Mesenchymal stem cell (in vitro differentiated cells and primary cell): ENCODE results near the gene LRRC8B.

Source experiments
- DNase-seq: peaks from one replicate; pipeline ENCODE4 v3.0.0-alpha.2; 2013
- H2AFZ ChIP-seq: one replicate; pipeline ENCODE4 v1.6.1; 2013; ENCODE audit warnings: low read depth, mild to moderate bottlenecking, control low read depth, inconsistent platforms, low read length, moderate library complexity
- H2AK5ac ChIP-seq: 2 replicates; pipeline ENCODE4 v1.6.1; 2013; ENCODE audit warnings: low read length, moderate library complexity, mild to moderate bottlenecking, inconsistent platforms; ENCODE audit not compliant: severe bottlenecking
- H2BK120ac ChIP-seq: one replicate; pipeline ENCODE4 v1.6.1; 2013; ENCODE audit warnings: low read depth, mild to moderate bottlenecking, inconsistent platforms, low read length, moderate library complexity
- H2BK12ac ChIP-seq, 2 experiments: one replicate each; pipeline ENCODE4 v1.6.1; 2013; ENCODE audit warnings: inconsistent platforms in 2 of 2, low read length in 2 of 2, mild to moderate bottlenecking in 2 of 2, moderate library complexity in 2 of 2, control low read depth in 1 of 2
- H2BK15ac ChIP-seq: one replicate; pipeline ENCODE4 v1.6.1; 2013; ENCODE audit warnings: mild to moderate bottlenecking, low read depth, inconsistent platforms; ENCODE audit not compliant: poor library complexity, severe bottlenecking
- H2BK5ac ChIP-seq: 2 replicates; pipeline ENCODE4 v1.6.1; 2013; ENCODE audit warnings: low read depth, mild to moderate bottlenecking, low read length, control low read depth, inconsistent platforms; ENCODE audit not compliant: poor library complexity, severe bottlenecking
- H3K14ac ChIP-seq, 2 experiments: one replicate each; pipeline ENCODE4 v1.6.1; 2013; ENCODE audit warnings: inconsistent platforms in 2 of 2, low read length in 2 of 2, control low read depth in 1 of 2, mild to moderate bottlenecking in 1 of 2, moderate library complexity in 1 of 2
- H3K18ac ChIP-seq, 2 experiments: one replicate each; pipeline ENCODE4 v1.6.1; 2013; ENCODE audit warnings: inconsistent platforms in 2 of 2, low read length in 2 of 2, control low read depth in 1 of 2, low read depth in 1 of 2, mild to moderate bottlenecking in 1 of 2
- H3K23ac ChIP-seq, 2 experiments: one replicate each; pipeline ENCODE4 v1.6.1; 2013; ENCODE audit warnings: inconsistent platforms in 2 of 2, low read length in 2 of 2, mild to moderate bottlenecking in 2 of 2, moderate library complexity in 2 of 2, control low read depth in 1 of 2
- H3K27ac ChIP-seq: 2 replicates; pipeline ENCODE4 v1.5.1; 2013; ENCODE audit warnings: mild to moderate bottlenecking, moderate library complexity, low read length, control low read depth, inconsistent platforms; ENCODE audit not compliant: poor library complexity, severe bottlenecking
- H3K27me3 ChIP-seq, 2 experiments: 2 replicates each; pipeline versions ENCODE4 v1.6.1 to v1.7.0; 2013; ENCODE audit warnings: low read length in 2 of 2, mild to moderate bottlenecking in 2 of 2, moderate library complexity in 2 of 2, control low read depth in 1 of 2, inconsistent platforms in 1 of 2; ENCODE audit not compliant: control insufficient read depth in 1 of 2, insufficient read depth in 1 of 2
- H3K36me3 ChIP-seq, 2 experiments: 2 replicates each; pipeline versions ENCODE4 v1.6.1 to v1.7.0; 2013; ENCODE audit warnings: low read length in 2 of 2, control low read depth in 1 of 2, inconsistent platforms in 1 of 2, low read depth in 1 of 2, mild to moderate bottlenecking in 1 of 2; ENCODE audit not compliant: insufficient read depth in 2 of 2, control insufficient read depth in 1 of 2
- H3K4ac ChIP-seq, 2 experiments: one replicate each; pipeline ENCODE4 v1.6.1; 2013; ENCODE audit warnings: inconsistent platforms in 2 of 2, low read length in 2 of 2, mild to moderate bottlenecking in 2 of 2, moderate library complexity in 2 of 2, control low read depth in 1 of 2, low read depth in 1 of 2
- H3K4me1 ChIP-seq: 2 replicates; pipeline ENCODE4 v1.6.1; 2013; ENCODE audit warnings: low read depth, low read length, control low read depth; ENCODE audit not compliant: control insufficient read depth, insufficient read depth
- H3K4me2 ChIP-seq: 2 replicates; pipeline ENCODE4 v1.6.1; 2013; ENCODE audit warnings: low read length, mild to moderate bottlenecking, inconsistent platforms; ENCODE audit not compliant: poor library complexity, severe bottlenecking
- H3K4me3 ChIP-seq, 2 experiments: 2 replicates each; pipeline versions ENCODE4 v1.5.1 to v1.7.0; 2013; ENCODE audit warnings: low read length in 2 of 2, mild to moderate bottlenecking in 2 of 2, control low read depth in 1 of 2, low read depth in 1 of 2; ENCODE audit not compliant: insufficient read depth in 1 of 2
- H3K79me1 ChIP-seq: replicated peaks from 2 replicates; pipeline ENCODE4 v1.6.1; 2013; ENCODE audit warnings: mild to moderate bottlenecking, control low read depth, low read length, inconsistent platforms; ENCODE audit not compliant: poor library complexity, severe bottlenecking
- H3K9ac ChIP-seq: 2 replicates; pipeline ENCODE4 v1.7.0; 2013; ENCODE audit warnings: mild to moderate bottlenecking, low read length, moderate library complexity
- H3K9me3 ChIP-seq: 2 replicates; pipeline ENCODE4 v1.7.0; 2013; ENCODE audit warnings: mild to moderate bottlenecking, low read length; ENCODE audit not compliant: control insufficient read depth
- H4K8ac ChIP-seq: one replicate; pipeline ENCODE4 v1.6.1; 2013; ENCODE audit warnings: inconsistent platforms, mild to moderate bottlenecking, low read length, moderate library complexity
- H4K91ac ChIP-seq: one replicate; pipeline ENCODE4 v1.6.1; 2013; ENCODE audit warnings: mild to moderate bottlenecking, low read length, inconsistent platforms
- WGBS: methylation state at CpG from one replicate; pipeline ENCODE4 v1.1.7; 2013; ENCODE audit warnings: mixed read lengths; 5-methylcytosine and 5-hydroxymethylcytosine counted together

Gene LRRC8B

GRCh38 chr1:89582571-89582970 lies 57.9 kb downstream of the LRRC8B start:
- Histone ChIP-seq H2AFZ (no peak overlapping the region), H2BK15ac (no peak overlapping the region), H3K79me1 (no peaks in the 10 kb centered on the region), H3K27me3 (no peaks in the 10 kb centered on the region), H3K4me1 (no peaks in the 10 kb centered on the region), H3K4me3 (no peak overlapping the region), H3K14ac (no peak overlapping the region), H2BK12ac (no peak overlapping the region), H2BK5ac (no peak overlapping the region), H3K27ac (no peak overlapping the region), H3K4ac (no peak overlapping the region), H3K18ac (no peak overlapping the region), H4K91ac (no peak overlapping the region), H3K36me3 (peaks cover 3 to 7% of the 10 kb centered on the region in 2 experiments), H3K9ac (no peak overlapping the region), H2BK120ac (no peak overlapping the region), H3K9me3 (no peaks in the 10 kb centered on the region), H3K4me2 (no peak overlapping the region), H3K23ac (no peak overlapping the region), H2AK5ac (no peak overlapping the region), H4K8ac (no peak overlapping the region)
- WGBS = 89% methylated on average over 9 of the region's 9 CpGs
- no peak for DNase-seq

- WGBS = 100% methylated on average over 1 of the region's 2 CpGs
- Histone ChIP-seq H2BK12ac (no peak overlapping the region), H2AFZ (no peak overlapping the region)
These were observed 59.6 kb downstream of the LRRC8B start for GRCh38 chr1:89584211-89584610.

GRCh38 chr1:89584781-89585180 lies 60.2 kb downstream of the LRRC8B start:
- 97% methylated on average over 3 of the region's 3 CpGs for WGBS
- H3K36me3 ChIP-seq = peaks cover 3 to 7% of the 10 kb centered on the region in 2 experiments
- H3K4me2 ChIP-seq = no peak overlapping the region
- peaks cover 1% of the 10 kb centered on the region for H3K79me1 ChIP-seq
- no peak overlapping the region for H3K14ac ChIP-seq
- no peak overlapping the region for H2BK12ac ChIP-seq
- no peak overlapping the region for H3K4me3 ChIP-seq
- no peak for DNase-seq
- no peak overlapping the region for H4K8ac ChIP-seq
- no peak overlapping the region for H2AFZ ChIP-seq
- H4K91ac ChIP-seq = no peak overlapping the region
- H3K9ac ChIP-seq = no peak overlapping the region
- no peak overlapping the region for H2AK5ac ChIP-seq
- no peak overlapping the region for H3K23ac ChIP-seq
- H2BK120ac ChIP-seq = no peak overlapping the region
- no peak overlapping the region for H3K18ac ChIP-seq
- H3K27me3 ChIP-seq = no peaks in the 10 kb centered on the region
- H2BK15ac ChIP-seq = no peak overlapping the region
- no peak overlapping the region for H3K4ac ChIP-seq
- H3K27ac ChIP-seq = no peak overlapping the region
- no peaks in the 10 kb centered on the region for H3K4me1 ChIP-seq
- H2BK5ac ChIP-seq = no peak overlapping the region
- no peaks in the 10 kb centered on the region for H3K9me3 ChIP-seq

More at GRCh38 chr1:89584211-89584610, 59.6 kb downstream of the LRRC8B start:
- Histone ChIP-seq H3K4ac (no peak overlapping the region), H2BK120ac (no peak overlapping the region), H3K4me3 (no peak overlapping the region), H2BK5ac (no peak overlapping the region), H3K4me1 (no peaks in the 10 kb centered on the region), H3K9me3 (no peaks in the 10 kb centered on the region), H2BK15ac (no peak overlapping the region), H3K9ac (no peak overlapping the region), H3K18ac (no peak overlapping the region), H3K36me3 (peaks cover 3 to 7% of the 10 kb centered on the region in 2 experiments), H3K79me1 (peaks cover 1% of the 10 kb centered on the region), H3K27ac (no peak overlapping the region), H3K27me3 (no peaks in the 10 kb centered on the region), H3K14ac (no peak overlapping the region), H4K91ac (no peak overlapping the region), H4K8ac (no peak overlapping the region), H2AK5ac (no peak overlapping the region), H3K23ac (no peak overlapping the region), H3K4me2 (no peak overlapping the region)
- DNase-seq = no peak

- Histone ChIP-seq H3K79me1 (peaks cover 1% of the 10 kb centered on the region), H3K9me3 (no peaks in the 10 kb centered on the region), H2AK5ac (no peak overlapping the region), H3K4ac (no peak overlapping the region), H3K9ac (no peak overlapping the region), H4K91ac (no peak overlapping the region), H3K27ac (no peak overlapping the region), H2BK5ac (no peak overlapping the region), H4K8ac (no peak overlapping the region), H3K4me2 (no peak overlapping the region), H3K4me1 (no peaks in the 10 kb centered on the region), H2BK120ac (no peak overlapping the region), H3K23ac (no peak overlapping the region), H2AFZ (no peak overlapping the region), H2BK15ac (no peak overlapping the region), H3K36me3 (peaks cover 3 to 4% of the 10 kb centered on the region in 2 experiments), H3K27me3 (no peaks in the 10 kb centered on the region), H3K4me3 (no peak overlapping the region), H3K14ac (no peak overlapping the region), H2BK12ac (no peak overlapping the region), H3K18ac (no peak overlapping the region)
- WGBS = 96% methylated on average over 4 of the region's 4 CpGs
- no peak for DNase-seq
These were observed 63.1 kb downstream of the LRRC8B start for GRCh38 chr1:89587729-89588161.
